ENCODE data around the gene COX8A.

DNA sequence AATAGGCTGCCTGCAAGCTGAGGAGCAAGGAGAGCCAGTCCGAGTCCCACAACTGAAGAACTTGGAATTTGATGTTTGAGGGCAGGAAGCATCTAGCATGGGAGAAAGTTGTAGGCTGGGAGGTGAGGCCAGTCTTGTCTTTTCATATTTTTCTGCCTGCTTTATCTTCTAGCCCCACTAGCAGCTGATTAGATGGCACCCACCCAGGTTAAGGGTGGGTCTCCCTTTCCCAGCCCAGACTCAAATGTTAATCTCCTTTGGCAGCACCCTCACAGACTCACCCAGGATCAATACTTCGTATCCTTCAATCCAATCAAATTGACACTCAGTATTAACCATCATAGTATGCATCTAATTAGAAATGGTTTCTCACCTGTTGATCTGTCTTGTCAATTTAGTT lies 5.0 kb upstream of the COX8A start:
- no peak for TF ChIP-seq EZH2 (conservative IDR thresholded peaks at IDR 0.05; ENCODE audit: low read depth, low read length)
- TF ChIP-seq SNAPC4 (CRISPR knock-in tag; IDR thresholded peaks at IDR 0.05) = no peak
- TF ChIP-seq, protein P1, sequence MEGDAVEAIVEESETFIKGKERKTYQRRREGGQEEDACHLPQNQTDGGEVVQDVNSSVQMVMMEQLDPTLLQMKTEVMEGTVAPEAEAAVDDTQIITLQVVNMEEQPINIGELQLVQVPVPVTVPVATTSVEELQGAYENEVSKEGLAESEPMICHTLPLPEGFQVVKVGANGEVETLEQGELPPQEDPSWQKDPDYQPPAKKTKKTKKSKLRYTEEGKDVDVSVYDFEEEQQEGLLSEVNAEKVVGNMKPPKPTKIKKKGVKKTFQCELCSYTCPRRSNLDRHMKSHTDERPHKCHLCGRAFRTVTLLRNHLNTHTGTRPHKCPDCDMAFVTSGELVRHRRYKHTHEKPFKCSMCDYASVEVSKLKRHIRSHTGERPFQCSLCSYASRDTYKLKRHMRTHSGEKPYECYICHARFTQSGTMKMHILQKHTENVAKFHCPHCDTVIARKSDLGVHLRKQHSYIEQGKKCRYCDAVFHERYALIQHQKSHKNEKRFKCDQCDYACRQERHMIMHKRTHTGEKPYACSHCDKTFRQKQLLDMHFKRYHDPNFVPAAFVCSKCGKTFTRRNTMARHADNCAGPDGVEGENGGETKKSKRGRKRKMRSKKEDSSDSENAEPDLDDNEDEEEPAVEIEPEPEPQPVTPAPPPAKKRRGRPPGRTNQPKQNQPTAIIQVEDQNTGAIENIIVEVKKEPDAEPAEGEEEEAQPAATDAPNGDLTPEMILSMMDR (CRISPR knock-in tag; IDR thresholded peaks at IDR 0.05) = no peak
- no peak for TF ChIP-seq FOSL1 (CRISPR knock-in tag; IDR thresholded peaks at IDR 0.05; ENCODE audit: borderline replicate concordance)
- no peak for TF ChIP-seq ZSCAN20 (CRISPR knock-in tag; IDR thresholded peaks at IDR 0.05; ENCODE audit: borderline replicate concordance)
- no peak for TF ChIP-seq ZNF30 (CRISPR knock-in tag; IDR thresholded peaks at IDR 0.05)
- no peak for TF ChIP-seq POLR2AphosphoS5 (IDR thresholded peaks at IDR 0.05; ENCODE audit: low read depth, low read length)
- TF ChIP-seq ZNF274 (CRISPR knock-in tag; IDR thresholded peaks at IDR 0.05) = no peak
- no peak for TF ChIP-seq NFE2 (CRISPR knock-in tag; IDR thresholded peaks at IDR 0.05)
- TF ChIP-seq, protein P2, sequence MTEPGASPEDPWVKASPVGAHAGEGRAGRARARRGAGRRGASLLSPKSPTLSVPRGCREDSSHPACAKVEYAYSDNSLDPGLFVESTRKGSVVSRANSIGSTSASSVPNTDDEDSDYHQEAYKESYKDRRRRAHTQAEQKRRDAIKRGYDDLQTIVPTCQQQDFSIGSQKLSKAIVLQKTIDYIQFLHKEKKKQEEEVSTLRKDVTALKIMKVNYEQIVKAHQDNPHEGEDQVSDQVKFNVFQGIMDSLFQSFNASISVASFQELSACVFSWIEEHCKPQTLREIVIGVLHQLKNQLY (CRISPR knock-in tag; IDR thresholded peaks at IDR 0.05) = no peak
- TF ChIP-seq, protein P3, sequence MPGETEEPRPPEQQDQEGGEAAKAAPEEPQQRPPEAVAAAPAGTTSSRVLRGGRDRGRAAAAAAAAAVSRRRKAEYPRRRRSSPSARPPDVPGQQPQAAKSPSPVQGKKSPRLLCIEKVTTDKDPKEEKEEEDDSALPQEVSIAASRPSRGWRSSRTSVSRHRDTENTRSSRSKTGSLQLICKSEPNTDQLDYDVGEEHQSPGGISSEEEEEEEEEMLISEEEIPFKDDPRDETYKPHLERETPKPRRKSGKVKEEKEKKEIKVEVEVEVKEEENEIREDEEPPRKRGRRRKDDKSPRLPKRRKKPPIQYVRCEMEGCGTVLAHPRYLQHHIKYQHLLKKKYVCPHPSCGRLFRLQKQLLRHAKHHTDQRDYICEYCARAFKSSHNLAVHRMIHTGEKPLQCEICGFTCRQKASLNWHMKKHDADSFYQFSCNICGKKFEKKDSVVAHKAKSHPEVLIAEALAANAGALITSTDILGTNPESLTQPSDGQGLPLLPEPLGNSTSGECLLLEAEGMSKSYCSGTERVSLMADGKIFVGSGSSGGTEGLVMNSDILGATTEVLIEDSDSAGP (CRISPR knock-in tag; IDR thresholded peaks at IDR 0.05; ENCODE audit: borderline replicate concordance) = no peak
- no peak for TF ChIP-seq IRF2 (CRISPR knock-in tag; IDR thresholded peaks at IDR 0.05)
- TF ChIP-seq AKAP8 (CRISPR knock-in tag; IDR thresholded peaks at IDR 0.05) = no peak

Data from HepG2 (cell line).